ENCODE results near the gene ANKRD10.

ANKRD10 gene

DNA sequence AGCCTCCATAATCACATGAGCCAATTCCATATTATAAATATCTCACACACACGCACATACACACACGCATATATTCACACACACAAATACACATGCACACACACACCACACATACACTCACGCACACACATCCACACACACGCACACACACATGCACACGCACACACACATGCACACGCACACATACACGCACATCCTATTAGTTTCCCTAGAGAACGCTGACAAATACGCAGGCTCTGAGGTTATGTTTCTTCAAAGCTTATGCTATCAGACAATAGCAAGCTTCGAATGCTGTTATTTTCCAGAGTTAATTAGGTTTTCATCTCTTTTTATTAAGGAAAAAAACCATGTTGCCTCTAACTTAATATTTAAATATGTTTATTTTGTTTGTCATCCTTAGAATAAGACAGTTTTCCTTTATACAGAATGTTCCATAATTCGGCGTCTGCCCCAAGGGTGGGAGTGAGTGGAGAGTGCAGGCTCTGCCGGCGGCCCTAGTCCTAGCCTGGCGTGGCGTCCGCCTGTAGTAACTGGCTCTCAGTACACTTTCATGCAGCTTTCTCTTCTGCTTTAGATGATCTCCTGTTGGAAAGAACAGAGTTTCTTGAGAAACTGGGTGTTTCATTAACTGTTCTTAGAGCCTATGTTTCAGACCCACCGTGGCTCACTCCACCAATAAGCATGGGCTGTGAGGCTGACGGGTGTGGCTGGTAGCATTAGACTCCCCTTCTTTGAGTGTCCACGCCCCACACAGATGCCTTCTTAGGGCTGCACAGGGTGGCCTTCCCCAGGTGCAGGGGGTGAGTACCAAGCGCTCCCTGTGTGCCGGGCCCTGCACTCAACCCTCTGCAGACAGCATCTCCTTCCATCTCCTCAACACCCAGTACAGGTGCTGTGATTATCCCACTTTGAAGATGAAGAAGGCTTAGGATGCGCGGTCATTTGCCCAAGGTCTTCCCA is 30.4 kb upstream of the ANKRD10 start:
- DNase-seq = no peak

DNA sequence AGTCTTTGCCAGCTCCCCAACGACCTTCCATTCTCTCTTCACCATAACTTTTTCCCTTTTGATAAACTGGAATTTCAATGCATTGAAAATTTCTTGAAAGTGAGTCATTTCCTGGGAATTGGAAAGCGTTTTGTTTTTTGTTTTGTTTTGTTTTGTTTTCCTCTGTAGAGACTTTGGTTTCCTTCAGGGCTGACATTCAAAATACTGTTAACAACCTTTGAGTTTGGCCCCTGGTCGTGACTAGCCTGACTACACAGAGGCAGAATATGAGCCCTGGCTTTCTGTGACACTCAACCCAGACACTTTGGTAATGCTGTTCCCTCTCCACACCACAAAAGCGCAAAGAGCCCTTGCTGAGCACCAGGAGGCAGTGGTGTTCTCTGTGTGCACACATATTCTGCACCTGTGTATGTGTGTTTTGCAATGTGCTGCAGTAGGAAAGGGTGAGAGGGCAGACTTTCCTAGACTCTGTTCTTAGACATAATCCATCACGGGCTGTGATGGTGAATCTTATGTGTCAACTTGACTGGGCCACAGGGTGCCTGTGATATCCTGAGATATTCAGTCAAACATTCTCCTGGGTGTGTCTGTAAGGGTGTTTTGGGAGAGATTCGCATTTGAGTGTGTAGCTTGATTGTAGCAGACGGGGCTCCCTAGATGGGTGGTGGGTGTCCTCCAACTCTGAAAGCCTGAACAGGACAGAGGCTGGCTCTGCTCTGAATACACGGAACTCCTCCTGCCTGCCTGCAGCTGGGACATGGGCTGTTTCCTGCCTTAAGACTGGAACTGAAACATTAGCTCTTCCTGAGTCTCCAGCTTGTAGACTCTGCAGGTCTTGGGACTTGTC is 29.5 kb upstream of the ANKRD10 start:
- peak; percentile 7 for DNase-seq

DNA sequence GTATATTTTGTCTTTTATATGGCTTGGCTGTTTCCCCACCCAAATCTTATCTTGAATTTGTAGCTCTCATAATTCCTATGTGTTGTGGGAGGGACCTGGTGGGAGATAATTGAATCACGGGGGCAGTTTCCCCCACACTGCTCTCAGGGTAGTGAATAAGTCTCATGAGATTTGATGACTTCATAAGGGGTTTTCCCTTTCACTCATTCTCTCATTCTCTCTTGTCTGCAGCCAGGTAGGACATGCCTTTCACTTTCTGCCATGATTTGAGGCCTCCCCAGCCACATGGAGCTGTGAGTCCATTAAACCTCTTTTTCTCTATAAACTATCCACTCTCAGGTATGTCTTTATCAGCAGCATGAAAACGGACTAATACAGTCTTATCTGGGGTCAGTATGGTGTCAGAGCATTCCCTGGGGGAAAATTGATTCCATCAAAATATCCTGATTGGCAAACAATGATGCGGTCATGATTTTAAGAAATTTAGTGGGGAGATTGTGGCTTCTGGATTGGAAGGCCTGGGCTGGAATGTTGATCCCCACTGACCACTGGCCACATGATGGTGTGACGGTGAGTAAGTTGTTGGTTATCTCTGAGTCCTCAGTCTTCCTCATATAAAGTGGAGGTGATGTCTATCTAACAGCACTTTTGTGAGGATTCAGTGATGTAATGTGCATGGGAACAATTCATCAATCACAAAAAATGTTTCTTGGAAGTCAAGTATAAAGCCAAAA is 27.5 kb upstream of the ANKRD10 start:
- no peak for DNase-seq

DNA sequence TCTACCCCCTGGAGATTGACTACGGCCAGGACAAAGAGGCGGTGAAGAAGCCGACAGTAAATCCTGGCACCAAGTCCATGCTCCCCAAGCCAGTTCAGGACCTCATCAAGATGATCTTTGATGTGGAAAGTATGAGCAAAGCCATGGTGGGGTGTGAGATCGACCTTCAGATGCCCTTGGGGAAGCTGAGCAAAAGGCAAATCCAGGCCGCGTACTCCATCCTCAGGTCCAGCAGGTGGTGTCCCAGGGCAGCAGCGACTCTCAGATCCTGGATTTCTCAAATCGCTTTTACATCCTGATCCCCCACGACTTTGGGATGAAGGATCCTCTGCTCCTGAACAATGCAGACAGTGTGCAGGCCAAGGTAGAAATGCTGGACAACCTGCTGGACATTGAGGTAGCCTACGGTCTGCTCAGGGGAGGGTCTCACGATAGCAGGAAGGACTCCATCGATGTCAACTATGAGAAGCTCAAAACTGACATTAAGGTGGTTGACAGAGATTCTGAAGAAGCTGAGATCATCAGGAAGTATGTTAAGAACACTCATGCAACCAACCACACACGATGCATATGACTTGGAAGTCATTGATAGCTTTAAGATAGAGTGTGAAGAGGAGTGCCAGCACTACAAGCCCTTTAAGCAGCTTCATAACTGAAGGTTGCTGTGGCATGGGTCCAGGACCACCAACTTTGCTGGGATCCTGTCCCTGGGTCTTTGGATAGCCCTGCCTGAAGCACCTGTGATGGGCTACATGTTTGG is 24.0 kb upstream of the ANKRD10 start:
- no peak for DNase-seq

DNA sequence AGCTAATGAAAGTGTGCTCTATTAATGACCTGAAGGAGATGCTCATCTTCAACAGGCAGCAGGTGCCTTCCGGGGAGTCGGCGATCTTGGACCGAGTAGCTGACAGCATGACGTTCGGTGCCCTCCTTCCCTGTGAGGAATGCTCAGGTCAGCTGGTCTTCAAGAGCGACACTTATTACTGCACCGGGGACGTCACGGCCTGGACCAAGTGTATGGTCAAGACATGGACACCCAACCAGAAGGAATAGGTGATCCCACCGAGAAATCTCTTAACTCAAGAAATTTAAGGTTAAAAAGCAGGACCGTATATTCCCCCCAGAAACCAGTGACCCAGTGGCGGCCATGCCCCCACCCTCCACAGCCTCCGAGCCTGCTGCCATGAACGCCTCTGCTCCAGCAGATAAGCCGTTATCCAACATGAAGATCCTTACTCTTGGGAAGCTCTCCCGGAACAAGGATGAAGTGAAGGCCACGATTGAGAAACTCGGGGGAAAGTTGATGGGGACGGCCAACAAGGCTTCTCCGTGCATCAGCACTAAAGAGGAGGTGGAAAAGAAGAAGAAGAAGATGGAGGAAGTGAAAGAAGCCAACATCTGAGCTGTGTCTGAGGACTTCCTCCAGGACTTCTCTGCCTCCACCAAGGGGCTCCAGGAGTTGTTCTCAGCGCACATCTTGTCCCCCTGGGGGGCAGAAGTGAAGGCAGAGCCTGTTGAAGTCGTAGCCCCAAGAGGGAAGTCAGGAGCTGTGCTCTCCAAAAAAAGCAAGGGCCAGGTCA is 22.8 kb upstream of the ANKRD10 start:
- no peak for DNase-seq

DNA sequence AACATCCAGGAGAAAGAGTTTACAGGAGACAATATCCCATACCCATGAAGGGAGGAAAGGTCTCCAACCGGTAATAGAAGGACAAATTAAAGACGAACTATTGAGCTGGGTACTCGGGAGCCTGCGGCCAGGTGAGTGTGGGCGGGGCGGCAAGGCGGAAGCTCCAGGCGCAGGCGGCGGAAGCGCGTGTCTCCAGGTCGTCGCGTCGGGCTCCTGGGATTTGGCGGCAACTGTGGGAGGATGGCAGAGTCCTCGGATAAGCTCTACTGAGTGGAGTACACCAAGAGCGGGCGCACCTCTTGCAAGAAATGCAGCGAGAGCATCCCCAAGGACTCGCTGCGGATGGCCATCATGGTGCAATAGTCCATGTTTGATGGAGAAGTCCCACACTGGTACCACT is 21.6 kb upstream of the ANKRD10 start:
- no peak for DNase-seq

DNA sequence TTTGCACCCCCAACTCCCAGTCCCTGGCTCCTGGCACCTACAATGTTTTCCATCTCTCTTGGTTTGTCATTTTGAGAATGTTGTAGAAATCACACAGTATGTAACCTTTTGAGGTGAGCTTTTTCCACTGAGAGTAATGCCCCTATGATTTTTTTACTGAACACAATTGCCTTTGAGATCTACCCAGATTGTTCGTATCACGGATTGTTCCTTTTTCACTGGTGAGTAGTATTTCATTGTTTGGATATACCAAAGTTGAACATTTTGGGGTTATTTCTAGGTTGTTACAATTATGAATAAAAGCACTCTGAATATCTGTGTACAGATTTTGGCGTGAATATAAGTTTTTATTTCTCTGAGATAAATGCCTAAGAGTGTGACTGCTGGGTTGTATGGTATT is 17.7 kb upstream of the ANKRD10 start:
- DNase-seq = no peak

DNA sequence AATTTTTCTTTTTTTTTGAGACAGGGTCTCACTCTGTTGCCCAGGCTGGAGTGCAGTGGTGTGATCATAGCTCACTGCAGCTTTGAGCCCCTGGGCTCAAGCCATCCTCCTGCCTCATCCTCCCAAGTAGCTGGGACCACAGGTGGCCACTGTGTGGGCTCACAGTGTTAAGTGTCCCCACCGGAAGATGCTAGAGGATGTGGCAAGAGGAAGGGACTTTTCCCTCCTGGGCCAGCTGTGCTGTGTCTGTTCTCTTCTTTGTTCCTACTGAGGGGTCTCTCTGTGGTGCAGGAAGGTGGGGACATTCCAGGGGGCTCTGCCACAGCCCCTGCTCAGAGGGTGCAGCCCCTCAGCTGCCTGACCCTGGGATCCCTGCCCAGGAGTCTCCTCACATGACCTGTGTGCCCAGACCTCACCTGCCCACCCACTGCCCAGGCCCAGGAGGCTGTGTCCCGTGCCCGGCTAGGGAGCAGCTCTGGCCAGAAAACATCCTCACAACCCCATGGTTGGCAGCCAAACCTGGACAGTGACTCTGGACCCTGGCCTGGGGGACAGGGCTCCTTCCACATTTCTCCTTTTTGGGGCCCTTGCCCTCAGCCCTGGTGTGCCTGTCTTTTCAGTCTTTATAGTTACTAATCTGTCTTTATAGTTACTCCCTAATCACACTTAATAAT is 14.4 kb upstream of the ANKRD10 start:
- DNase-seq = no peak

DNA sequence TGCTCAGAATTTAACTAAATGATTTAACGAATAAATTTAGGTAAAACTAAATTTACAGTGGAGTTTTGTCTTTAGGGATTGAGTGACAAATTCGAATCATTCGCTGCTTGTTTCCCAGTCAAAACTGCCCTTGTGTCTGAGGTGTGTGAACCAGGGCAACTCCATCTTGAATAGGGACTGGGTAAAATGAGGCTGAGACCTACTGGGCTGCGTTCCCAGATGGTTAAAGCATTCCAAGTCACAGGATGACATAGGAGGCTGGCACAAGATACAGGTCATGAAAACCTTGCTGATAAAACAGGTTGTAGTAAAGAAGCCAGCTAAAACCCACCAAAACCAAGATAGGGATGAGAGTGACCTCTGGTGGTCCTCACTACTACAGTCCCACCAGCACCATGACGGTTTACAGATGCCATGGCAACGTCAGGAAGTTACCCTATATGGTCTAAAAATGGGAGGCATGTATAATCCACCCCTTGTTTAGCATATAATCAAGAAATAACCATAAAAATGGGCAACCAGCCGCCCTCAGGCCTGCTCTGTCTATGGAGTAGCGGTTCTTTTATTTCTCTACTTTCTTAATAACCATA is 10.2 kb upstream of the ANKRD10 start:
- DNase-seq = no peak

DNA sequence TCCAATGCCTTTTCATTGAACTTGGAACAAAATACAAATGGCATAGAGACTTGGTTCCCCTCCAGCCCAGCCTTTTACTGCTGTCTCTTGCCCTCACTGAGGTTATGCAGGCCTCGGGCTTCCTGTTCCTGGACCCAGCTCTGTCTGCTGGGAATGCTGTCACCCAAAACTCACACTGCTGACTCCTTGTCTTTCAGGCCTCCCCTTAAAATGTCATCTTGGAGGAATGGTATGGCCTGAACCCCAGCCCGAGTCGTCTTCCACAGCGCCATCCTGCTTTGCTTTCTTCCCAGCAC is 9.7 kb upstream of the ANKRD10 start:
- DNase-seq = no peak

DNA sequence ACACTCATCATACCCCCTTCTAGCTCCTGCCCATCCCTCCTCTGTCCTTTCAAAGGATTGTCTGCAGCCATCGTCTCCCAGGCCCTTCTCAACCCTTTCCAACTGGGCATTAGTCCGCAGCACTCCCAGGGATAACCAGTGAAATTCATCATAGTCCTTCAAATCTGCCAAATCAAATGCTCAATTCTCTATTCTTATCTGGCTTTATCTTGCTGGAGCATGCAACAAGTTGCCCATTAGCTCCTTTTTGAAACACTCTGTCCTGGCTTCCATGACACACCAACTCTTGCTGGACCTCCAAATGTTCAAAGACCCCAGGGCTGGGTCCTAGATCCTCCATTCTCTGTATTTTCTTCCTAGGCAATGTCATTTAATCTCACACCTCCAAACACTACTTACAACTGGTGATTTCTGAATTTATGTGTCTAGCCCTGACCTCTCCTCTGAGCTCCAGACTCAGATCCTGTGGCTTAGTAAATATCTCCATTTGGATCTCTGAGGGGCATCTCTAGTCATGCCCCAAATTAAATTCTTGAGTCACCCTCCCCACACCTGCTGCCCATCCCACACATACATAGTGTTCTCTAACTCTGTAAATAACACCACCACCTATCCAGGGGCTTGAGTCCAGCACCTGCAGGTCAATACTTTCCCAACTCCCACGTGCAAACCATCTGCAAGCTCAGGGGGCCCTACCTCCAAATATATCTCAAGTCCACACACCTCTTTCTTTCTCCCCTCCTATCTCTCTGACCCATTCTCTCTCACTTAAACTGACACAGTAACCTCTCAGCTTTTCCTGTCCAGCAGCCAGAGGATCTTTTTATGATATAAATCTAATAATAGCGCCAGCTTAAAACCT is 9.1 kb upstream of the ANKRD10 start:
- DNase-seq = no peak

DNA sequence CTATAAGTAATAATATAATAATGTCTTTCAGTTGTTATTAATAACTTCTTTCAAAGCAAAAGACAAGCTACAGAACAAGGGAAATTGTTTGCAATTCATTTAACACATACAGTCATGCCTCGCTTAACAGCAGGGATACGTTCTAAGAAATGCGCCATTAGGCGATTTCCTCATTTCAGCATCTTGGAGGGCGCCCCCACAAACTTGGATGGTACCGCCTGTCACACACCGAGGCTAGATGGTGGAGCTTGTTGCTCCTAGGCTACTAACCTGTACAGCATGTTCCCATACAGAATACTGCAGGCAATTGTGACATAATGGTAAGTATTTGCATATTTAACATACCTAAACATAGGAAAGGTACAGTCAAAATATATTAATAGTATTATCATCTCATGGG is 8.2 kb upstream of the ANKRD10 start:
- DNase-seq = no peak

DNA sequence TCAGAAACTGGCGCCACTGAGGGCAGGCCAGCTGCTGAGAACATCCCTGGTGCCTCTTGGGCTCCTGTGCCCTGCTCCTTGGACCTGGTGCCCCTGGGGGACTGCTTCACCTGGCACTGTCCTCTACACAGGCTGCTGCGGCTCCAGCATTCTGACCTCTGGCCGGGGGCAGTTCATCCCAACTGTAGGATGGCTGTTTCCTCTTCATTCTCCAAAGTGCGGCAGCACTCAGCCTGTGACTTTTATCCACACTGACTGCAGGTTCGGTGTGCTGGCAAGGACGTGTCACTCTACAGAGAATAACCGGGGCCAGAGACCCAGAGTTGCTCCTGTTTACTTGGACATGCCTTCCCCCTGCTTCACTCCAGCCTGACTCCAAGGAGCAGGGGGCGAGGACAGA is 7.6 kb upstream of the ANKRD10 start:
- DNase-seq = no peak

DNA sequence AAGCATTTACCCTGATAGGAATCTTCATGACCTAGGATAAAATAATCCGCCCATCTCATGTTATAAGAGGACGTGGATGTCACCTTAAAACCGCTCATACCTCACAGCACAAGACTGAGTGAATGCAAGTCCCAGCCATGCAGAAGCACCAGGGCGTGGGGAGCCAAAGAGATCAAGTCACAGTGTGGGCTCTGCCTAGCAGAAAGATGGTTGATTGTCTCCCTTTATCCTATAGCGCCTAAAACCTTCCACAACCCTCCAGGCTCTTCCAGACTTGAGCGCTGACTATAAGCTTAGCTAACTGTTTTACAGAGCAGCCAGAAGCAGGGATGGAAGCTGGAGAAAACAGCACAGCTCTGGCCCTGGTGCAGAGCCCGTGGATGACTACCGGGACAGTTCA is 6.8 kb upstream of the ANKRD10 start:
- DNase-seq = no peak

DNA sequence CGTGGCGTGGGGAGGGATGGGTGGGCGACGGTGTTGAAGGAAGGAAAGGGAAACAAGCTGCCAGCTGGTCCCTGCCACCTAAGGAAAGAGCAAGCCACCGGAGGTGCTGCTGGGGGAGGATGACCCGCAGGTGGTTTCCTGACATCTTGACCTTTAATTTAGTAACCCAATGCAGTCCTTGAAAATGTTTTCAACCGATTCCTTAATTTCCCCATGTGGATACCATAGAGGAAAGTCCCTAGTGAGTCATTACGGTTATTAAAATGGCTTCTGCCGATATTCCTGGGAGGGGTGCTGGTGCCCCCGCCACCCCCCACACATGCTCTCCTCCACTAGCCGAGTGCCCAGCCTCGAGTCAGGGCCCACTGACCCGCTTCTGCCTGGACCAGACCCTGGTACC is 6.3 kb upstream of the ANKRD10 start:
- no peak for DNase-seq

DNA sequence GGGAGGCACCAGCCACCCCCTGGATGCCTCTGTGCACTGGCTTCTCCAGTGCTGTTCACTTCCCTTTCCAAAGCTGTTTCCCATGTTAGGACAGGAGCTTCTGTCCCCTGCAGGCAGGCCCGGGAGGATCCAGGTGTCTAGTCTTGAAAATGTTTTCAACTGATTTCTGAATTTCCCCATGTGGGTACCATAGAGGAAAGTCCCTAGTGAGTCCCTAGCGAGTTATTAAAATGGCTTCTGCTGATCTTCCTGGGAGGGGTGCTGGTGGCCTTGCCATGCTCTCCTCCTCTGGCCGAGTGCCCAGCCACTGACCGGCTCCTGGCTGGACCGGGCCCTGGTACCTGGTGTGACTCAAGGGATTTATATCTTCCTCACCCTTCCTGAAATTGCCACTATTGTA is 5.2 kb upstream of the ANKRD10 start:
- no peak for DNase-seq

DNA sequence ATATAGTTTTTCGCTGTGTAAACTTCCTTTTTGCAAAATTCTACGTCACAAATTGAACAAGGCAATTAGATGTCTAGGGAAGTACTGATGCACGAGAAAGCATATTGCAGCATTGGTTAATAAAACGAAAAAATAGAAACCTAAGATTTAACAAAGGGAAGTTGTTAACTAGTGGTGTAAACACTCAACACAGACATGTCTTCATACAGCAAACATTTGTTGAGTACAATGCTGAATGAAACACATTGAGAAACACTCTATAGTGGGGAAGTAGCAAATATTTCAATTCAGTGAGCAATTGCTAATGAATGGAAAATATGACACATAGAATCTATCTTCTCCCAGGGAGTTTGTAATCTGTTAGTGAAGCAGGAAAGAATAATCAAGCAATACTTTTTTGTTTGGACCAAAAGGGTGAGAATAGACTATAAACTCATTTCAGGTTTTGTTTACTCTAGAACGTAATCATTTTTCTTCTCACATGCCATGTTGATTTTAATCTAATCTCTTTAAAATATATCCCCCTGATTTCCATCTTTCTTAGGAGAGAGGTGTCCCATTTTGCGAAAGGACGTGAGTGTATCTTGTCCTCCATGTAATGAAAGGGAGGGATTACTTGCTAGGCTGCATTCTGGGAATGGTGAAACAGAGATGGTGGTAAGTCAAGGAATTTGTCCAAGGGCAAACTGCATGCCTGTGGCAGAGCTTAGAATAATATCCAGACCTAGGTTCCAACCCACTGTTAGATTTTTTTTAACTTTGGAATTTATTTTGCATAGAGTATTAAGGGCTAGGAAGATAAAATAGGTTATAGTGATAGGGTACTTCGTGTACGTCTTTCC is 1.7 kb upstream of the ANKRD10 start:
- DNase-seq = no peak

DNA sequence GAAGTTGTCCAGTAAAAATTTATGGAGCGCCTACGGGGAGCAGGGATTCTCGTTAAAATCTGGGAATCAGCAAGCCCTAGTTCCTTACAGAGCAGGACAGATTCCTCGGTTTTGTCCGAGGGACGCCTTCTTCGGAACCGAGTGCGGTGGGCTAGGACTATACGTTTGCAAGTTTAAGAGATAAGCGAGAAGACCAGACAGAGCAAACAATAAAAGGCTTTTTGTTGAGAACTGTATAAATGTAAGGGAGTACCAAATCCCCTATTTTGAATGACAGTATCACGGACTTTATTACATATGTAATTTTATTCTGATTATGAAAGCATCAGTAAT is 971 bp upstream of the ANKRD10 start:
- no peak for DNase-seq
